Measurements from ENCODE around the gene ORM1. TPM values are rescaled to one million over a fixed set of nuclear protein-coding genes. Genes with fewer than 3 reads are reported as not detected.

Gene ORM1
- total and polyA plus RNA-seq, 2 donors from 2014 or later: 0.73 TPM; not detected in 1

DNA sequence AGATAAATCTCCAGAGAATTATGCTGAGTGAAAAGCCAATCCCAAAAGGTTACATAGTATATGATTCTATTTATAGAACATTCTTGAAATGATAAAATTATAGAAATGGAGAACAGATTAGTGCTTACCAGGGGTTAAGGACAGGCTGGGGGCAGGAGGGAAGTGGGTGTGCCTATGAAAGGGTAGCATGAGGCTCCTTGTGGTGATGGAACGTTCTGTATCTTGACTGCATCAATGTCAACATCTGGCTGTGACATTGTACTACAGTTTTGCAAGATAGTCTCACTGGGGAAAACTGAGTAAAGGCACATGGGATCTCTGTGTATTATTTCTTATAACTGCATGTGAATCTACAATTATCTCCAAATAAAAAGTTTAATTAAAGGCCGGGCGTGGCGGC is 29.0 kb downstream of the ORM1 start:
- no peak for FAIRE-seq
- H3K4me3 ChIP-seq (ENCODE audit: low read length in 3 of 3): no peak overlapping the region
- no peaks in the 10 kb centered on the region for H3K9me3 ChIP-seq (ENCODE audit: control insufficient read depth in 2 of 3, insufficient read depth in 1 of 3, low read length in 3 of 3)
- intact Hi-C loops (cut with DNase I): no loop called here
- H3K4me1 ChIP-seq (ENCODE audit: control insufficient read depth in 2 of 3, insufficient read depth in 2 of 3, low read depth in 1 of 3, low read length in 3 of 3): peaks cover 0 to 7% (median 3%) of the 10 kb centered on the region in 3 donors
- peak in 1 of 5 donors; percentile 5 for DNase-seq
- TF ChIP-seq, protein P1, sequence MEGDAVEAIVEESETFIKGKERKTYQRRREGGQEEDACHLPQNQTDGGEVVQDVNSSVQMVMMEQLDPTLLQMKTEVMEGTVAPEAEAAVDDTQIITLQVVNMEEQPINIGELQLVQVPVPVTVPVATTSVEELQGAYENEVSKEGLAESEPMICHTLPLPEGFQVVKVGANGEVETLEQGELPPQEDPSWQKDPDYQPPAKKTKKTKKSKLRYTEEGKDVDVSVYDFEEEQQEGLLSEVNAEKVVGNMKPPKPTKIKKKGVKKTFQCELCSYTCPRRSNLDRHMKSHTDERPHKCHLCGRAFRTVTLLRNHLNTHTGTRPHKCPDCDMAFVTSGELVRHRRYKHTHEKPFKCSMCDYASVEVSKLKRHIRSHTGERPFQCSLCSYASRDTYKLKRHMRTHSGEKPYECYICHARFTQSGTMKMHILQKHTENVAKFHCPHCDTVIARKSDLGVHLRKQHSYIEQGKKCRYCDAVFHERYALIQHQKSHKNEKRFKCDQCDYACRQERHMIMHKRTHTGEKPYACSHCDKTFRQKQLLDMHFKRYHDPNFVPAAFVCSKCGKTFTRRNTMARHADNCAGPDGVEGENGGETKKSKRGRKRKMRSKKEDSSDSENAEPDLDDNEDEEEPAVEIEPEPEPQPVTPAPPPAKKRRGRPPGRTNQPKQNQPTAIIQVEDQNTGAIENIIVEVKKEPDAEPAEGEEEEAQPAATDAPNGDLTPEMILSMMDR (IDR thresholded peaks at IDR 0.05; ENCODE audit: borderline replicate concordance, extremely low read depth, insufficient read depth): no peak
- H3K27ac ChIP-seq (ENCODE audit: low read depth in 2 of 2, low read length in 2 of 2): no peak overlapping the region
- H3K36me3 ChIP-seq (ENCODE audit: control insufficient read depth in 2 of 3, insufficient read depth in 3 of 3, low read length in 3 of 3): peaks cover 3 to 23% (median 9%) of the 10 kb centered on the region in 3 donors
- no peaks in the 10 kb centered on the region for H3K27me3 ChIP-seq (ENCODE audit: control insufficient read depth, insufficient read depth, low read length)
- no peak overlapping the region for H3K9ac ChIP-seq (ENCODE audit: low read length in 3 of 3)

GRCh38 chr9:114355821-114356220 is 32.9 kb downstream of the ORM1 start:
- H3K36me3 ChIP-seq (ENCODE audit: control insufficient read depth in 2 of 3, insufficient read depth in 3 of 3, low read length in 3 of 3): peaks cover 4 to 36% (median 13%) of the 10 kb centered on the region in 3 donors
- no peak overlapping the region for H3K27ac ChIP-seq (ENCODE audit: low read depth in 2 of 2, low read length in 2 of 2)
- peak in 1 of 5 donors; percentile 45 for DNase-seq
- no peaks in the 10 kb centered on the region for H3K9me3 ChIP-seq (ENCODE audit: control insufficient read depth in 2 of 3, insufficient read depth in 1 of 3, low read length in 3 of 3)
- H3K9ac ChIP-seq (ENCODE audit: low read length in 3 of 3): no peak overlapping the region
- no peaks in the 10 kb centered on the region for H3K27me3 ChIP-seq (ENCODE audit: control insufficient read depth, insufficient read depth, low read length)
- intact Hi-C loops (cut with DNase I): no loop called here
- no peaks in the 10 kb centered on the region for H3K4me1 ChIP-seq (ENCODE audit: control insufficient read depth in 2 of 3, insufficient read depth in 2 of 3, low read depth in 1 of 3, low read length in 3 of 3)
- no peak overlapping the region for H3K4me3 ChIP-seq (ENCODE audit: low read length in 3 of 3)
- FAIRE-seq: no peak
- TF ChIP-seq, protein P1 (IDR thresholded peaks at IDR 0.05; ENCODE audit: borderline replicate concordance, extremely low read depth, insufficient read depth): no peak

GRCh38 chr9:114356792-114357191 is 33.9 kb downstream of the ORM1 start:
- intact Hi-C loops (cut with DNase I): no loop called here
- Histone ChIP-seq H3K9ac (ENCODE audit: low read length in 3 of 3) (no peak overlapping the region), H3K4me3 (ENCODE audit: low read length in 3 of 3) (no peak overlapping the region), H3K27ac (ENCODE audit: low read depth in 2 of 2, low read length in 2 of 2) (no peak overlapping the region), H3K36me3 (ENCODE audit: control insufficient read depth in 2 of 3, insufficient read depth in 3 of 3, low read length in 3 of 3) (peaks cover 9 to 45% (median 18%) of the 10 kb centered on the region in 3 donors), H3K27me3 (ENCODE audit: control insufficient read depth, insufficient read depth, low read length) (no peaks in the 10 kb centered on the region), H3K4me1 (ENCODE audit: control insufficient read depth in 2 of 3, insufficient read depth in 2 of 3, low read depth in 1 of 3, low read length in 3 of 3) (no peaks in the 10 kb centered on the region), H3K9me3 (ENCODE audit: control insufficient read depth in 2 of 3, insufficient read depth in 1 of 3, low read length in 3 of 3) (no peaks in the 10 kb centered on the region)
- TF ChIP-seq, protein P1 (IDR thresholded peaks at IDR 0.05; ENCODE audit: borderline replicate concordance, extremely low read depth, insufficient read depth): no peak
- no peak for FAIRE-seq
- DNase-seq: peak in 1 of 5 donors; percentile 55

- Histone ChIP-seq H3K27ac (ENCODE audit: low read depth in 2 of 2, low read length in 2 of 2) (no peak overlapping the region), H3K4me1 (ENCODE audit: control insufficient read depth in 2 of 3, insufficient read depth in 2 of 3, low read depth in 1 of 3, low read length in 3 of 3) (no peaks in the 10 kb centered on the region)
- intact Hi-C loops (cut with DNase I): no loop called here
Observed at GRCh38 chr9:114357360-114357759, 34.5 kb downstream of the ORM1 start.

More at GRCh38 chr9:114357360-114357759, 34.5 kb downstream of the ORM1 start:
- TF ChIP-seq, protein P1 (IDR thresholded peaks at IDR 0.05; ENCODE audit: borderline replicate concordance, extremely low read depth, insufficient read depth): no peak
- Histone ChIP-seq H3K36me3 (ENCODE audit: control insufficient read depth in 2 of 3, insufficient read depth in 3 of 3, low read length in 3 of 3) (peaks cover 9 to 48% (median 20%) of the 10 kb centered on the region in 3 donors), H3K9ac (ENCODE audit: low read length in 3 of 3) (no peak overlapping the region), H3K27me3 (ENCODE audit: control insufficient read depth, insufficient read depth, low read length) (no peaks in the 10 kb centered on the region), H3K9me3 (ENCODE audit: control insufficient read depth in 2 of 3, insufficient read depth in 1 of 3, low read length in 3 of 3) (no peaks in the 10 kb centered on the region), H3K4me3 (ENCODE audit: low read length in 3 of 3) (no peak overlapping the region)
- DNase-seq: no peak
- no peak for FAIRE-seq
